GM21528 (cell line): ENCODE results near the gene KLHL21.
"Not testable (repeated sequence)": the region's sequence is repeated elsewhere in the genome, so short reads cannot be mapped to it uniquely, and the experiment has no call there.

Experiments used
- ATAC-seq: cut with Tn5 transposase; IDR thresholded peaks from one replicate; pipeline ENCODE4 v1.9.1; 2021; ENCODE audit warnings: mild to moderate bottlenecking, moderate library complexity; ENCODE audit not compliant: unreplicated experiment, low FRiP score

KLHL21 gene

GRCh38 chr1:6560267-6560666, 42.4 kb downstream of the KLHL21 start:
- no peak for ATAC-seq

GRCh38 chr1:6559161-6559560, 43.5 kb downstream of the KLHL21 start:
- ATAC-seq = not testable (repeated sequence)

- no peak for ATAC-seq
Observed at GRCh38 chr1:6557597-6557996, 45.1 kb downstream of the KLHL21 start.

GRCh38 chr1:6554907-6555778, 47.5 kb downstream of the KLHL21 start, which contains the start of gene TAS1R1:
TAS1R1 (plus strand) TSS chr1:6555307; CDS start chr1:6555374, 67 bp downstream.
- no peak for ATAC-seq

- ATAC-seq = peak; percentile 92
Observed at GRCh38 chr1:6554031-6554906, 48.4 kb downstream of the KLHL21 start, which contains the start of gene NOL9. NOL9 (minus strand) TSS chr1:6554513; CDS start chr1:6554502, 11 bp downstream.

GRCh38 chr1:6547301-6547700, 55.4 kb downstream of the KLHL21 start:
- no peak for ATAC-seq

- no peak for ATAC-seq
Observed at GRCh38 chr1:6546326-6546725, 56.3 kb downstream of the KLHL21 start.

- no peak for ATAC-seq
Observed at GRCh38 chr1:6545276-6546112, 57.2 kb downstream of the KLHL21 start.

GRCh38 chr1:6544831-6545230, 57.8 kb downstream of the KLHL21 start:
- ATAC-seq = no peak
